Hepatocyte (in vitro differentiated cells): Measurements from ENCODE around the gene CCDC83. TPM values are rescaled to one million over a fixed set of nuclear protein-coding genes. Genes with fewer than 3 reads are reported as not detected.

Experiments
- DNase-seq: peaks from one replicate; pipeline ENCODE4 v3.0.0-alpha.2; 2016; ENCODE audit warnings: low spot score
- H2AFZ ChIP-seq: fragments of 200-600 bp; sonication (generic); 2 replicates; pipeline ENCODE4 v1.6.0; 2016; ENCODE audit warnings: antibody characterized with exemption, mild to moderate bottlenecking
- H3K27ac ChIP-seq: fragments of 200-600 bp; sonication (generic); 2 replicates; pipeline ENCODE4 v1.5.1; 2016; ENCODE audit warnings: mild to moderate bottlenecking
- H3K27me3 ChIP-seq: fragments of 200-600 bp; sonication (generic); 2 replicates; pipeline ENCODE4 v1.6.1; 2016
- H3K36me3 ChIP-seq: fragments of 200-600 bp; sonication (generic); replicated peaks from 2 replicates; pipeline ENCODE4 v1.5.1; 2016; ENCODE audit warnings: low read depth; ENCODE audit not compliant: insufficient read depth
- H3K4me1 ChIP-seq: fragments of 200-600 bp; sonication (generic); 2 replicates; pipeline ENCODE4 v1.5.1; 2016; ENCODE audit warnings: mild to moderate bottlenecking, moderate library complexity; ENCODE audit not compliant: insufficient read depth
- H3K4me2 ChIP-seq: fragments of 200-600 bp; sonication (generic); 2 replicates; pipeline ENCODE4 v1.6.0; 2016
- H3K4me3 ChIP-seq: fragments of 200-600 bp; sonication (generic); 2 replicates; pipeline ENCODE4 v1.5.1; 2016; ENCODE audit warnings: mild to moderate bottlenecking
- H3K79me2 ChIP-seq: fragments of 200-600 bp; sonication (generic); 2 replicates; pipeline ENCODE4 v1.6.0; 2017; ENCODE audit warnings: mild to moderate bottlenecking
- H3K9me2 ChIP-seq: fragments of 200-600 bp; sonication (generic); replicated peaks from 2 replicates; pipeline ENCODE4 v1.6.0; 2017; ENCODE audit warnings: mild to moderate bottlenecking; ENCODE audit not compliant: insufficient read depth
- H3K9me3 ChIP-seq: fragments of 200-600 bp; sonication (generic); 2 replicates; pipeline ENCODE4 v1.5.1; 2016; ENCODE audit warnings: low read depth, mild to moderate bottlenecking
- H4K20me1 ChIP-seq: fragments of 200-600 bp; sonication (generic); 2 replicates; pipeline ENCODE4 v1.6.0; 2016; ENCODE audit warnings: mild to moderate bottlenecking; ENCODE audit not compliant: insufficient read depth, poor library complexity, severe bottlenecking
- CTCF ChIP-seq: fragments of 200-600 bp; sonication (generic); IDR thresholded peaks from 2 replicates; pipeline ENCODE4 v1.5.1; 2016; ENCODE audit warnings: antibody characterized with exemption, mild to moderate bottlenecking; ENCODE audit not compliant: poor library complexity
- EZH2 ChIP-seq: fragments of 200-600 bp; sonication (generic); IDR thresholded peaks from 2 replicates; pipeline ENCODE4 v1.6.1; 2016; ENCODE audit warnings: antibody characterized with exemption, mild to moderate bottlenecking, borderline replicate concordance
- EZH2phosphoT487 ChIP-seq: fragments of 200-600 bp; sonication (generic); IDR thresholded peaks from one replicate; pipeline ENCODE4 v1.6.1; 2018; ENCODE audit warnings: antibody characterized with exemption, mild to moderate bottlenecking, low read depth, moderate library complexity; ENCODE audit not compliant: unreplicated experiment, severe bottlenecking
- WGBS: methylation state at CpG from one replicate; pipeline ENCODE4 v1.1.6; 2016; ENCODE audit warnings: low lambda C conversion rate; ENCODE audit errors: missing lambda C conversion rate; 5-methylcytosine and 5-hydroxymethylcytosine counted together
- polyA plus RNA-seq: library from polyadenylated mRNA; unstranded; fragments of >200 nt; fragmentation: Nextera tagmentation; extraction: Ambion mirVana; gene quantifications from 2 replicates; pipeline ENCODE4 v1.2.1, GENCODE V29; 2016
- total RNA-seq: library from RNA; depleted of rRNA; stranded (reverse); fragments of >200 nt; gene quantifications from 2 replicates; pipeline ENCODE4 v1.2.3, GENCODE V29; 2014

Gene CCDC83
- total and polyA plus RNA-seq, 2 experiments from 2014 or later, result not detected

- DNase-seq, result no peak
- 80% methylated on average over 7 of the region's 7 CpGs for WGBS
Observed at GRCh38 chr11:85886089-85887056, 31.2 kb downstream of the CCDC83 start.

GRCh38 chr11:85889108-85889507 lies 33.9 kb downstream of the CCDC83 start:
- DNase-seq, result no peak
- Histone ChIP-seq H3K4me1 (peaks cover 14% of the 10 kb centered on the region), H3K9me2 (no peaks in the 10 kb centered on the region), H3K27ac (no peak overlapping the region), H4K20me1 (no peaks in the 10 kb centered on the region), H3K9me3 (no peaks in the 10 kb centered on the region), H3K79me2 (no peaks in the 10 kb centered on the region), H3K4me3 (no peak overlapping the region), H3K4me2 (no peak overlapping the region), H3K36me3 (no peaks in the 10 kb centered on the region), H3K27me3 (no peaks in the 10 kb centered on the region), H2AFZ (no peak overlapping the region)
- 87% methylated on average over 5 of the region's 5 CpGs for WGBS
- no peak for TF ChIP-seq EZH2phosphoT487
- no peak for TF ChIP-seq CTCF
- TF ChIP-seq EZH2, result no peak

More at GRCh38 chr11:85886089-85887056, 31.2 kb downstream of the CCDC83 start:
- Histone ChIP-seq H3K27ac (no peak overlapping the region), H3K4me1 (peaks cover 14% of the 10 kb centered on the region), H4K20me1 (no peaks in the 10 kb centered on the region), H3K4me3 (no peak overlapping the region), H3K9me3 (no peaks in the 10 kb centered on the region), H3K27me3 (no peaks in the 10 kb centered on the region), H2AFZ (no peak overlapping the region), H3K36me3 (no peaks in the 10 kb centered on the region), H3K79me2 (no peaks in the 10 kb centered on the region), H3K4me2 (no peak overlapping the region), H3K9me2 (no peaks in the 10 kb centered on the region)
- TF ChIP-seq EZH2phosphoT487, result no peak
- TF ChIP-seq CTCF, result no peak
- TF ChIP-seq EZH2, result no peak

- Histone ChIP-seq H3K4me1 (peaks cover 14% of the 10 kb centered on the region), H3K27me3 (no peaks in the 10 kb centered on the region), H3K79me2 (no peaks in the 10 kb centered on the region), H4K20me1 (no peaks in the 10 kb centered on the region), H3K4me3 (no peak overlapping the region), H3K9me3 (no peaks in the 10 kb centered on the region), H3K27ac (peak overlapping the region; percentile 61), H3K9me2 (no peaks in the 10 kb centered on the region), H3K36me3 (no peaks in the 10 kb centered on the region), H2AFZ (no peak overlapping the region), H3K4me2 (no peak overlapping the region)
- peak; percentile 68 for DNase-seq
- 59% methylated on average over 8 of the region's 8 CpGs for WGBS
- TF ChIP-seq CTCF (no peak), EZH2phosphoT487 (no peak), EZH2 (no peak)
Observed at GRCh38 chr11:85889676-85890579, 34.7 kb downstream of the CCDC83 start.
